ENCODE measurements around the gene LSP1.
"Not testable (repeated sequence)": the region's sequence is repeated elsewhere in the genome, so short reads cannot be mapped to it uniquely, and the experiment has no call there.

Gene LSP1

GRCh38 chr11:1864831-1865665 lies 12.2 kb downstream of the LSP1 start:
- no peak for DNase-seq (ENCODE audit: low spot score)

- DNase-seq (ENCODE audit: low spot score), result no peak
Measured at GRCh38 chr11:1866226-1866625, 13.3 kb downstream of the LSP1 start.

GRCh38 chr11:1866776-1867175 lies 13.9 kb downstream of the LSP1 start:
- no peak for DNase-seq (ENCODE audit: low spot score)

- DNase-seq (ENCODE audit: low spot score), result no peak
Measured at GRCh38 chr11:1867381-1867780, 14.5 kb downstream of the LSP1 start.

- no peak for DNase-seq (ENCODE audit: low spot score)
Measured at GRCh38 chr11:1868056-1868635, 15.3 kb downstream of the LSP1 start.

GRCh38 chr11:1868636-1869291 lies 15.9 kb downstream of the LSP1 start:
- DNase-seq (ENCODE audit: low spot score), result no peak

- DNase-seq (ENCODE audit: low spot score), result no peak
Measured at GRCh38 chr11:1869427-1870325, 16.8 kb downstream of the LSP1 start.

GRCh38 chr11:1870326-1870696 lies 17.4 kb downstream of the LSP1 start:
- DNase-seq (ENCODE audit: low spot score), result no peak

- DNase-seq (ENCODE audit: low spot score), result no peak
Measured at GRCh38 chr11:1870721-1871466, 18.0 kb downstream of the LSP1 start.

GRCh38 chr11:1871531-1871930 lies 18.6 kb downstream of the LSP1 start:
- no peak for DNase-seq (ENCODE audit: low spot score)

GRCh38 chr11:1872267-1872985 lies 19.5 kb downstream of the LSP1 start:
- DNase-seq (ENCODE audit: low spot score), result no peak

GRCh38 chr11:1873048-1873812 lies 20.3 kb downstream of the LSP1 start:
- no peak for DNase-seq (ENCODE audit: low spot score)

GRCh38 chr11:1873813-1874150 lies 20.9 kb downstream of the LSP1 start:
- not testable (repeated sequence) for DNase-seq (ENCODE audit: low spot score)

- not testable (repeated sequence) for DNase-seq (ENCODE audit: low spot score)
Measured at GRCh38 chr11:1874441-1875092, 21.7 kb downstream of the LSP1 start.

- no peak for DNase-seq (ENCODE audit: low spot score)
Measured at GRCh38 chr11:1875093-1875850, 22.4 kb downstream of the LSP1 start.

GRCh38 chr11:1875851-1876301 lies 23.0 kb downstream of the LSP1 start:
- DNase-seq (ENCODE audit: low spot score), result not testable (repeated sequence)

GRCh38 chr11:1876361-1877063 lies 23.6 kb downstream of the LSP1 start:
- peak; percentile 30 for DNase-seq (ENCODE audit: low spot score)

Data from hematopoietic multipotent progenitor cell treated with erythropoietin and hydrocortisone succinate and interleukin-3 and kit ligand, for 15 days (in vitro differentiated cells).